AG09309 (cell line): ENCODE measurements around the gene SUPT3H.

Experiments used
- DNase-seq: peaks from one replicate; pipeline ENCODE4 v3.0.0-alpha.2; 2010; ENCODE audit warnings: low read depth
- H3K4me3 ChIP-seq: 2 replicates; pipeline ENCODE4 v1.5.1; 2011; ENCODE audit warnings: mild to moderate bottlenecking, low read depth, low read length, moderate library complexity; ENCODE audit not compliant: control insufficient read depth
- CTCF ChIP-seq: IDR thresholded peaks from 2 replicates; pipeline ENCODE4 v1.5.1; 2011; ENCODE audit warnings: mild to moderate bottlenecking, low read depth, low read length, inconsistent platforms; ENCODE audit not compliant: insufficient read depth, control insufficient read depth; ENCODE audit errors: missing control alignments

SUPT3H gene

GRCh38 chr6:45328523-45328922, 49.2 kb downstream of the SUPT3H start:
- no peak overlapping the region for H3K4me3 ChIP-seq
- TF ChIP-seq CTCF: no peak

GRCh38 chr6:45327956-45328522, 49.7 kb downstream of the SUPT3H start, which contains the start of gene RUNX2:
RUNX2 (plus strand) TSS chr6:45328330; CDS start chr6:45328727, 397 bp downstream.
- no peak for TF ChIP-seq CTCF
- peak within 1 kb of the TSS; percentile 17 for H3K4me3 ChIP-seq
- peak; percentile 84 for DNase-seq

More at GRCh38 chr6:45328523-45328922, 49.2 kb downstream of the SUPT3H start:
- no peak for DNase-seq

- DNase-seq: no peak
- H3K4me3 ChIP-seq: no peak overlapping the region
Observed at GRCh38 chr6:45326698-45327417, 50.9 kb downstream of the SUPT3H start.

GRCh38 chr6:45323656-45324224, 54.0 kb downstream of the SUPT3H start:
- no peak for TF ChIP-seq CTCF
- H3K4me3 ChIP-seq: no peak overlapping the region
- no peak for DNase-seq

More at GRCh38 chr6:45326698-45327417, 50.9 kb downstream of the SUPT3H start:
- no peak for TF ChIP-seq CTCF

GRCh38 chr6:45320349-45320748, 57.4 kb downstream of the SUPT3H start:
- no peak for TF ChIP-seq CTCF
- no peak for DNase-seq
- H3K4me3 ChIP-seq: no peak overlapping the region

- H3K4me3 ChIP-seq: no peak overlapping the region
- DNase-seq: no peak
- TF ChIP-seq CTCF: no peak
Observed at GRCh38 chr6:45314146-45314545, 63.6 kb downstream of the SUPT3H start.
